Measurements from ENCODE around the gene HSDL1. TPM values are rescaled to one million over a fixed set of nuclear protein-coding genes. Genes with fewer than 3 reads are reported as not detected.
A peak's percentile ranks its signal among the peaks of the same experiment; 100 is the strongest.
"Not testable (repeated sequence)": the region's sequence is repeated elsewhere in the genome, so short reads cannot be mapped to it uniquely, and the experiment has no call there.

The HSDL1 gene
- total RNA-seq, 3 donors from 2014 or later, result 7.2 to 21.3 (median 11.0) TPM

DNA sequence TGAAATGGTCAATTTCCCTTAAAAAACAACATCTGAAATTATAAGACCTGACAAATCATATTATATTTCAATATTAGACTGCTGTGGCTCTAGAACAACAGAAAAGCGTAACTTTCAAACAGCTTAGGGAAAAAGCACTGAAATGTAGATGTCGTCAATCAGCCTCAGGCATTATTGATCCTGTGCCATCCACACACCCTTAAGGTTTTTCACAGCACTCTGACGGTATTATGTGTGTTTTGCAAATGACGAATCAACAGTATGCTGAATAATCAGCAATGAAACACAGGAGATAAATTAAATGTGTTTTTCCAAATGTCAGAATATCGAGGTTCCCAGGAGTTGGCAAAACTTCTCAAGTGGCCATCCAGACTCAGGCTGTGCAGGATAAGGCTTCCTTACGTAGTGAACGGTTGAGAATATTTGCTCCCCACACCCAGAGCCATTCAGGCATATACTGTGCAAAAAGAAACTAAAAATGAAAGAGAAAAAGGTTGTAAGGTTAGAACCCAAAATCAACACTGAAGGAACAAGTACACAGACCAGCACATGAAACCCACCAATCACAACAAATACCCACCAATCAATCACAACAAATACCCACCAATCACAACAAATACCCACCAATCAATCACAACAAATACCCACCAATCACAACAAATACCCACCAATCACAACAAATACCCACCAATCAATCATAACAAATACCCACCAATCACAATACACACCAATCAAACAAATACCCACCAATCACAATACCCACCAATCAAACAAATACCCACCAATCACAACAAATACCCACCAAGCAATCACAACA is 20.5 kb downstream of the HSDL1 start:
- Histone ChIP-seq H3K9me3 (no peaks in the 10 kb centered on the region), H3K4me1 (ENCODE audit: low read depth) (no peaks in the 10 kb centered on the region), H3K4me3 (no peak overlapping the region), H3K36me3 (ENCODE audit: low read depth) (no peaks in the 10 kb centered on the region)
- no peak for DNase-seq
- intact Hi-C loops (cut with DNase I, micrococcal nuclease), result no loop called here
- no peak for ATAC-seq
- TF ChIP-seq, protein P1, sequence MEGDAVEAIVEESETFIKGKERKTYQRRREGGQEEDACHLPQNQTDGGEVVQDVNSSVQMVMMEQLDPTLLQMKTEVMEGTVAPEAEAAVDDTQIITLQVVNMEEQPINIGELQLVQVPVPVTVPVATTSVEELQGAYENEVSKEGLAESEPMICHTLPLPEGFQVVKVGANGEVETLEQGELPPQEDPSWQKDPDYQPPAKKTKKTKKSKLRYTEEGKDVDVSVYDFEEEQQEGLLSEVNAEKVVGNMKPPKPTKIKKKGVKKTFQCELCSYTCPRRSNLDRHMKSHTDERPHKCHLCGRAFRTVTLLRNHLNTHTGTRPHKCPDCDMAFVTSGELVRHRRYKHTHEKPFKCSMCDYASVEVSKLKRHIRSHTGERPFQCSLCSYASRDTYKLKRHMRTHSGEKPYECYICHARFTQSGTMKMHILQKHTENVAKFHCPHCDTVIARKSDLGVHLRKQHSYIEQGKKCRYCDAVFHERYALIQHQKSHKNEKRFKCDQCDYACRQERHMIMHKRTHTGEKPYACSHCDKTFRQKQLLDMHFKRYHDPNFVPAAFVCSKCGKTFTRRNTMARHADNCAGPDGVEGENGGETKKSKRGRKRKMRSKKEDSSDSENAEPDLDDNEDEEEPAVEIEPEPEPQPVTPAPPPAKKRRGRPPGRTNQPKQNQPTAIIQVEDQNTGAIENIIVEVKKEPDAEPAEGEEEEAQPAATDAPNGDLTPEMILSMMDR (IDR thresholded peaks at IDR 0.05), result no peak

DNA sequence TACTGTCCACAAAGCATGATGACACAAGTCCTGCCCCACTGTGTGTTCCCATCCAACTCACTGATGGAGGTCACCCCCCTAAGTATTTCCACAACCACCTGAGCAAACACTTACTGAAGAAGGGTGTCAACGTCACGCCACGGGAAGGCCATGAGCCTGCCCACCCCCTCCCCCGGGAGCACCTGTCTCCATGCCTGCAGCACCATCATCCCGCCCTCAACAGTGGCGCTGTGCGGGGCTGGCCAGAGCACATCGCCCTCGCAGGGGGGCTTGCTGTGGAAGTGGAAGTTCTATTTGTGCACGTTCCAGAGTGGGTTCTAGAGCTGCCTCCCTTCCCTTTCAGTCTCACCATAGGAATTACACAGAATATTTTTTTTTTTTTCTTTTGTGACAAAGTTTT is 24.0 kb downstream of the HSDL1 start:
- no peak for ATAC-seq
- peaks cover 5% of the 10 kb centered on the region for H3K4me1 ChIP-seq (ENCODE audit: low read depth)

DNA sequence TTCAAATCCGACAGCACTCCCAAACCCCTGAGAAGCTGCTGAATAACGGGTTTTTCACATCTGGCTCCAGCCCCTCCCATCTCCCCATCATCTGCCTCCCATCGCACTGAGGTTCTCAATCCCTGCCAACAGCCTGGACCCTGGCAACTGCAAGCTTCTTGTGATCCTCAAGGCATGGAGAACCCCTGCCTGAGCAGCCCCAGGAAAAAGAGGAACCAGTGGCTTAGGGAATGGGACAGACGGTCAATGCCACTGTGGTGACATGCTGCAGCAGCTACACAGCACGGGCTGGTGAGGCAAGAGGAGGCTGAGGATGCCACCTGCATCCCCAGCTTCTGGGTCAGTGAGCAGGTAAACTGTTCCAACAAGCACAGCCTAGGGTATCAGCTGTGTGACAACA is 25.0 kb downstream of the HSDL1 start:
- no peaks in the 10 kb centered on the region for H3K9me3 ChIP-seq
- intact Hi-C loops (cut with DNase I, micrococcal nuclease), result no loop called here
- TF ChIP-seq, protein P1 (IDR thresholded peaks at IDR 0.05), result no peak
- ATAC-seq (no peak), DNase-seq (no peak)
- no peak overlapping the region for H3K4me3 ChIP-seq
- H3K4me1 ChIP-seq (ENCODE audit: low read depth), result peaks cover 11% of the 10 kb centered on the region
- no peaks in the 10 kb centered on the region for H3K36me3 ChIP-seq (ENCODE audit: low read depth)

More for the DNA sequence above, 24.0 kb downstream of the HSDL1 start:
- no peak for DNase-seq
- no peaks in the 10 kb centered on the region for H3K36me3 ChIP-seq (ENCODE audit: low read depth)
- intact Hi-C loops (cut with DNase I, micrococcal nuclease), result no loop called here
- TF ChIP-seq, protein P1 (IDR thresholded peaks at IDR 0.05), result no peak
- no peaks in the 10 kb centered on the region for H3K9me3 ChIP-seq
- no peak overlapping the region for H3K4me3 ChIP-seq

DNA sequence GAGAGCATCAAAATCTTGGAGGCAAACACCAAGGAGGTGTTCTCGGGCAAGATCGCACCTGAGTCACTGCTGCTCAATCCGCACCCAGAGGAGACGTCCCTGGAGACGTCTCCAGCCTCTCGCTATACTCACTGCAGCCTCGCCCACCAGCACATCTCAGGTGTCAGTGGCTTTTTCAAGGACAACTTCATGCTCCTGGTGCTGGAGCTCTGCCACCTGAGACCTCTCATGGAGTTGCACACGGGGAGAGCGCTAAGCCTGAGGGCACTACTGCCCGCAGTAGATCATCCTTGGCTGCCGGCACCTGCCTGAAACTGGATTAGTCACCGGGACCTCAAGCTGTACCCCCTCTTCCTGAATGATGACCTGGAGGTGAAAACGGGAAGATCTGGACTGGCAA is 25.6 kb downstream of the HSDL1 start:
- Histone ChIP-seq H3K4me1 (ENCODE audit: low read depth) (peaks cover 13% of the 10 kb centered on the region), H3K4me3 (no peak overlapping the region), H3K9me3 (no peaks in the 10 kb centered on the region), H3K36me3 (ENCODE audit: low read depth) (no peaks in the 10 kb centered on the region)
- ATAC-seq, result no peak
- intact Hi-C loops (cut with DNase I, micrococcal nuclease), result no loop called here
- no peak for DNase-seq
- TF ChIP-seq, protein P1 (IDR thresholded peaks at IDR 0.05), result no peak

DNA sequence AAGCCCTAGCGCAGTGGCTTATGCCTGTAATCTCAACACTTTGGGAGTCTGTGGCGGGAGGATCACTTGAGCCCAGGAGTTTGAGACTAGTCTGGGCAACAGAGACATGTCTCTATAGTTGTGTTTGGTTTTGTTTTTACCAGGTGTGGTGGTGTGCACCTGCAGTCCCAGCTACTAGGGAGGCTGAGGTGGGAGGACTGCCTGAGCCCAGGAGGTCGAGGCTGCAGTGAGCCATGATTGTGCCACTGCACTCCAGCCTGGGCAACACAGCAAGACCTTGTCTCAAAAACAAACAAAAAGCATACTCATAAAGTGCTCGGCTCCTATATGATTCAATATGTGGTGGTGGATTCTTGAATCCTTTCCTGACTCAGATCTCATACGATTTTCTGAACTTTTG is 26.7 kb downstream of the HSDL1 start:
- H3K4me1 ChIP-seq (ENCODE audit: low read depth), result peaks cover 13% of the 10 kb centered on the region
- H3K9me3 ChIP-seq; DNase-seq; H3K4me3 ChIP-seq; intact Hi-C loops (cut with DNase I, micrococcal nuclease); H3K36me3 ChIP-seq (ENCODE audit: low read depth); ATAC-seq: not testable (repeated sequence)

DNA sequence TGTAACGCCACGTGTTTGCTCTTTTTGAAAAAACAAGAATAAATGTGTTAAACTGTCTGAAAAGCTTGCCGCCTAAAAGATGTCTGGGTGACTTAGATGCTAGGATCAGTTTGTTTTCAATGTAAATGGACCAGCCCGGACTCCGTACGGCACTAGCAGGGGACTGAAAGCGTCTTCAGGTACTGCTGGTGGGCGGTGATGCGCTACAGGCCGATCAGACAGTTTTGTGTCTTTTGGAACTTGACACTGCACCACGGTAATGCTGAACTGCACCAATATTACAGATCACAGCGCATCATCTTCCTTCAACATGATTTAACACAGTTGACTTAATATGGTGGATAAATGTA is 27.5 kb downstream of the HSDL1 start:
- peaks cover 13% of the 10 kb centered on the region for H3K4me1 ChIP-seq (ENCODE audit: low read depth)
- intact Hi-C loops (cut with DNase I, micrococcal nuclease), result no loop called here
- ATAC-seq, result peak; percentile 4
- H3K9me3 ChIP-seq, result no peaks in the 10 kb centered on the region
- H3K36me3 ChIP-seq (ENCODE audit: low read depth), result no peaks in the 10 kb centered on the region
- DNase-seq, result no peak
- TF ChIP-seq, protein P1 (IDR thresholded peaks at IDR 0.05), result no peak
- H3K4me3 ChIP-seq, result peak overlapping the region; percentile 76
